Keratinocyte (primary cell): ENCODE data around the gene LPGAT1. TPM values are rescaled to one million over a fixed set of nuclear protein-coding genes. Genes with fewer than 3 reads are reported as not detected.

Experiments used
- DNase-seq: peaks from one replicate; pipeline ENCODE4 v3.0.0-alpha.2; 2011; ENCODE audit warnings: low read depth, missing footprints, low spot score
- FAIRE-seq: peaks from 2 replicates; lab custom pipeline; 2011; peaks lifted over from hg19 to GRCh38; lab: Jason Lieb, UNC
- H2AFZ ChIP-seq: 2 replicates; pipeline ENCODE4 v1.6.0; 2012; ENCODE audit warnings: low read length, control low read depth, inconsistent platforms; ENCODE audit not compliant: control insufficient read depth
- H3K27ac ChIP-seq: 2 replicates; pipeline ENCODE4 v1.5.1; 2011; ENCODE audit warnings: low read length; ENCODE audit not compliant: control insufficient read depth, insufficient read depth
- H3K27me3 ChIP-seq: 3 replicates; pipeline ENCODE4 v1.6.0; 2011; ENCODE audit warnings: low read length; ENCODE audit not compliant: control insufficient read depth, insufficient read depth; ENCODE audit errors: extremely low read depth
- H3K36me3 ChIP-seq, 2 experiments: 2 replicates in 1 of 2; 3 replicates in 1 of 2; pipeline ENCODE4 v1.5.1; 2011; ENCODE audit warnings: low read length in 2 of 2, mild to moderate bottlenecking in 1 of 2; ENCODE audit not compliant: control insufficient read depth in 2 of 2, insufficient read depth in 2 of 2; ENCODE audit errors: extremely low read depth in 1 of 2
- H3K4me1 ChIP-seq: 3 replicates; pipeline ENCODE4 v1.5.1; 2011; ENCODE audit warnings: low read length; ENCODE audit not compliant: control insufficient read depth, insufficient read depth; ENCODE audit errors: extremely low read depth
- H3K4me2 ChIP-seq: 3 replicates; pipeline ENCODE4 v1.6.0; 2011; ENCODE audit warnings: low read depth, low read length; ENCODE audit not compliant: control insufficient read depth, insufficient read depth; ENCODE audit errors: extremely low read depth
- H3K4me3 ChIP-seq, 3 experiments: fragments of 200-600 bp in 1 of 3; sonication (generic) in 1 of 3; 2 replicates in 2 of 3; 3 replicates in 1 of 3; pipeline ENCODE4 v1.5.1; 2011 to 2016; ENCODE audit warnings: low read length in 3 of 3, mild to moderate bottlenecking in 3 of 3, control low read depth in 2 of 3, inconsistent platforms in 1 of 3, low read depth in 1 of 3, mixed read lengths in 1 of 3, mixed run types in 1 of 3, moderate library complexity in 1 of 3; ENCODE audit not compliant: control insufficient read depth in 2 of 3, insufficient read depth in 2 of 3; ENCODE audit errors: extremely low read depth in 1 of 3
- H3K79me2 ChIP-seq: 2 replicates; pipeline ENCODE4 v1.6.0; 2012; ENCODE audit warnings: low read length; ENCODE audit not compliant: control insufficient read depth, insufficient read depth
- H3K9ac ChIP-seq: 3 replicates; pipeline ENCODE4 v1.6.0; 2011; ENCODE audit warnings: low read length; ENCODE audit not compliant: control insufficient read depth, insufficient read depth; ENCODE audit errors: extremely low read depth
- H3K9me1 ChIP-seq: 3 replicates; pipeline ENCODE4 v1.6.0; 2011; ENCODE audit warnings: low read length; ENCODE audit not compliant: control insufficient read depth, insufficient read depth; ENCODE audit errors: extremely low read depth
- H3K9me3 ChIP-seq: 2 replicates; pipeline ENCODE4 v1.5.1; 2012; ENCODE audit warnings: low read depth, low read length; ENCODE audit not compliant: control insufficient read depth
- H4K20me1 ChIP-seq: 3 replicates; pipeline ENCODE4 v1.6.0; 2011; ENCODE audit warnings: low read length; ENCODE audit not compliant: control insufficient read depth, insufficient read depth; ENCODE audit errors: extremely low read depth
- EZH2 ChIP-seq: IDR thresholded peaks from one replicate; pipeline ENCODE4 v1.6.1; 2012; ENCODE audit warnings: inconsistent platforms, mild to moderate bottlenecking, low read length, moderate library complexity
- dilution Hi-C: fragments of 300-500 bp; cut with MboI; formaldehyde crosslinking; loops from one replicate; pipeline ENCODE4 v1.7.0; 2020; ENCODE audit warnings: low sequenced_read_pairs; ENCODE audit not compliant: extremely low pct_ligation_motif_present
- polyA plus RNA-seq, 5 experiments: library from polyadenylated mRNA; depleted of rRNA in 3 of 5; stranded (reverse) in 3 of 5; stranded (forward) in 1 of 5; unstranded in 1 of 5; fragments of >200 nt; gene quantifications; 1 replicate in 1 of 5; 2 replicates in 3 of 5; 3 replicates in 1 of 5; pipeline versions ENCODE4 v1.2.1 to v1.2.3, GENCODE V29; 2011 to 2012; ENCODE audit warnings: missing spikeins in 2 of 5, low read depth in 1 of 5, low replicate concordance in 1 of 5
- TF ChIP-seq, protein P1 (sequence below), 3 experiments: IDR thresholded peaks in 1 of 3; conservative IDR thresholded peaks in 1 of 3; optimal IDR thresholded peaks in 1 of 3; 2 replicates in 2 of 3; 3 replicates in 1 of 3; pipeline versions ENCODE3 to v1.5.1; 2011; ENCODE audit warnings: low read length in 3 of 3, mild to moderate bottlenecking in 3 of 3, moderate library complexity in 2 of 3, control low read depth in 1 of 3, inconsistent platforms in 1 of 3; ENCODE audit not compliant: insufficient read depth in 2 of 3; ENCODE audit errors: extremely low read depth in 1 of 3

Gene LPGAT1
- polyA plus RNA-seq, 1 donor (not counting 4 experiments of a cell fraction or from before 2014, with no cell fraction given) = 14.7 TPM

- TF ChIP-seq EZH2 = no peak
- TF ChIP-seq, protein P1, sequence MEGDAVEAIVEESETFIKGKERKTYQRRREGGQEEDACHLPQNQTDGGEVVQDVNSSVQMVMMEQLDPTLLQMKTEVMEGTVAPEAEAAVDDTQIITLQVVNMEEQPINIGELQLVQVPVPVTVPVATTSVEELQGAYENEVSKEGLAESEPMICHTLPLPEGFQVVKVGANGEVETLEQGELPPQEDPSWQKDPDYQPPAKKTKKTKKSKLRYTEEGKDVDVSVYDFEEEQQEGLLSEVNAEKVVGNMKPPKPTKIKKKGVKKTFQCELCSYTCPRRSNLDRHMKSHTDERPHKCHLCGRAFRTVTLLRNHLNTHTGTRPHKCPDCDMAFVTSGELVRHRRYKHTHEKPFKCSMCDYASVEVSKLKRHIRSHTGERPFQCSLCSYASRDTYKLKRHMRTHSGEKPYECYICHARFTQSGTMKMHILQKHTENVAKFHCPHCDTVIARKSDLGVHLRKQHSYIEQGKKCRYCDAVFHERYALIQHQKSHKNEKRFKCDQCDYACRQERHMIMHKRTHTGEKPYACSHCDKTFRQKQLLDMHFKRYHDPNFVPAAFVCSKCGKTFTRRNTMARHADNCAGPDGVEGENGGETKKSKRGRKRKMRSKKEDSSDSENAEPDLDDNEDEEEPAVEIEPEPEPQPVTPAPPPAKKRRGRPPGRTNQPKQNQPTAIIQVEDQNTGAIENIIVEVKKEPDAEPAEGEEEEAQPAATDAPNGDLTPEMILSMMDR (optimal IDR thresholded peaks at IDR 0.05 in 1 of 3, IDR thresholded peaks at IDR 0.05 in 1 of 3, conservative IDR thresholded peaks at IDR 0.05 in 1 of 3; ENCODE audit: extremely low read depth in 1 of 3, insufficient read depth in 2 of 3, low read length in 3 of 3) = no peak
- no peak for FAIRE-seq
Observed at GRCh38 chr1:211822677-211823407, 7.7 kb downstream of the LPGAT1 start.

GRCh38 chr1:211816586-211816985 lies 14.0 kb downstream of the LPGAT1 start:
- DNase-seq (no peak), FAIRE-seq (no peak)
- no peaks in the 10 kb centered on the region for H3K27me3 ChIP-seq
- H3K9me1 ChIP-seq = no peaks in the 10 kb centered on the region
- H4K20me1 ChIP-seq = no peaks in the 10 kb centered on the region
- no peaks in the 10 kb centered on the region for H3K9me3 ChIP-seq
- no peak overlapping the region for H3K4me2 ChIP-seq
- no peak overlapping the region for H3K9ac ChIP-seq
- H2AFZ ChIP-seq = no peak overlapping the region
- dilution Hi-C loops = no loop called here
- no peak overlapping the region for H3K27ac ChIP-seq
- no peaks in the 10 kb centered on the region for H3K36me3 ChIP-seq
- peaks cover 4% of the 10 kb centered on the region for H3K4me1 ChIP-seq
- H3K4me3 ChIP-seq = no peak overlapping the region
- no peaks in the 10 kb centered on the region for H3K79me2 ChIP-seq
- TF ChIP-seq, protein P1 (optimal IDR thresholded peaks at IDR 0.05 in 1 of 3, IDR thresholded peaks at IDR 0.05 in 1 of 3, conservative IDR thresholded peaks at IDR 0.05 in 1 of 3; ENCODE audit: extremely low read depth in 1 of 3, insufficient read depth in 2 of 3, low read length in 3 of 3) = no peak
- no peak for TF ChIP-seq EZH2

More at GRCh38 chr1:211822677-211823407, 7.7 kb downstream of the LPGAT1 start:
- no peaks in the 10 kb centered on the region for H4K20me1 ChIP-seq
- no peak overlapping the region for H3K4me2 ChIP-seq
- dilution Hi-C loops = no loop called here
- H3K9me3 ChIP-seq = no peaks in the 10 kb centered on the region
- H3K9me1 ChIP-seq = no peaks in the 10 kb centered on the region
- H3K4me3 ChIP-seq = no peak overlapping the region
- H3K27ac ChIP-seq = no peak overlapping the region
- no peaks in the 10 kb centered on the region for H3K36me3 ChIP-seq
- peaks cover 2% of the 10 kb centered on the region for H3K79me2 ChIP-seq
- no peak for DNase-seq
- H3K27me3 ChIP-seq = no peaks in the 10 kb centered on the region
- H2AFZ ChIP-seq = no peak overlapping the region
- peaks cover 7% of the 10 kb centered on the region for H3K4me1 ChIP-seq
- no peak overlapping the region for H3K9ac ChIP-seq
